DMS53 treated with DMSO at 0.1 percent for 48 hours (cell line): Measurements from ENCODE around the gene GRAMD1A.
A peak's percentile ranks its signal among the peaks of the same experiment; 100 is the strongest.
"Not testable (repeated sequence)": the region's sequence is repeated elsewhere in the genome, so short reads cannot be mapped to it uniquely, and the experiment has no call there.

Experiments
- DNase-seq: peaks from one replicate; lab custom pipeline; 2025; ENCODE audit not compliant: unreplicated experiment; lab: John Stamatoyannopoulos, UW

GRAMD1A gene

GRCh38 chr19:35034005-35034502, 33.9 kb downstream of the GRAMD1A start:
- no peak for DNase-seq

- no peak for DNase-seq
Observed at GRCh38 chr19:35034588-35035382, 34.7 kb downstream of the GRAMD1A start.

- no peak for DNase-seq
Observed at GRCh38 chr19:35037716-35038622, 37.8 kb downstream of the GRAMD1A start.

GRCh38 chr19:35038623-35039512, 38.7 kb downstream of the GRAMD1A start:
- DNase-seq, result no peak

GRCh38 chr19:35039881-35040825, 40.0 kb downstream of the GRAMD1A start:
- DNase-seq, result no peak

DNA sequence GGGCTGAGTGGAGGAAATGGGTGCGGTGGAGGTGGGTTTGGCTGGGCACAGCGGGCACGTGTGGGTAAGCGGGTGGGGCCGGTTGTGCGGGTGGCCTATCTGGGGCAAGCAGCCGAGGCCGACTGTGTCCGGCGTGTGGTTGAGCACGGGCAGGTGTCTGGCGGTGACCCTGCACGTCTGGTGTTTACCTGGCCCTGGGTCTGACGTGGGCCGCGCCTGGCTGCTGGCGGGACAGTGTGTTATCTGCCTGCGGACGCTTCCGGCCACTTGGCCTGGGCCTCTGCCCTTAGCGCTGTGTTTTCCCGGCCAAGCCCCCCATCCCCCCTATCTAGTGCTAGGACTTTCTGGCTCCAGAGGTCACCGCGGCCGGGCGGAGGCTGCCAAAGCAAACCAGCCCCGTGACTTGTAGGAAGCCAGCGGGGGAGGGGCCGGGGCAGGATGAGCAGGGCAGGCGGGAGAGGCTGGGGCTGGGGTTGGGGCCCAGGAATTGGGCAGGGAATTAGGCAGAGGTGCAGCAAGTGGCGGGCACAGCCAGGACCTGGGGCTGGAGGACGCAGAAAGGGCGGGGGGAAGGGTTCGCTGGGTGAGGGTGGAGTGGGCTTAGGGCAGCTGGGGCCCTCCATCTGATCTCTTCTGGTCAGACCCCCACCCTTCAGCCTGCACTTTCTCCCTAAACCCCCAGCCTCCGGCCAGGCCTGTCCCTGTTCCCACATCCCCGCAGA, 40.9 kb downstream of the GRAMD1A start:
- peak; percentile 91 for DNase-seq

- peak; percentile 69 for DNase-seq
Observed at GRCh38 chr19:35041548-35042055, 41.5 kb downstream of the GRAMD1A start, which contains the start of gene HPN. Gene HPN, plus strand, starts transcription at chr19:35041721. Its CDS starts 786 bp downstream, at chr19:35042507.

DNA sequence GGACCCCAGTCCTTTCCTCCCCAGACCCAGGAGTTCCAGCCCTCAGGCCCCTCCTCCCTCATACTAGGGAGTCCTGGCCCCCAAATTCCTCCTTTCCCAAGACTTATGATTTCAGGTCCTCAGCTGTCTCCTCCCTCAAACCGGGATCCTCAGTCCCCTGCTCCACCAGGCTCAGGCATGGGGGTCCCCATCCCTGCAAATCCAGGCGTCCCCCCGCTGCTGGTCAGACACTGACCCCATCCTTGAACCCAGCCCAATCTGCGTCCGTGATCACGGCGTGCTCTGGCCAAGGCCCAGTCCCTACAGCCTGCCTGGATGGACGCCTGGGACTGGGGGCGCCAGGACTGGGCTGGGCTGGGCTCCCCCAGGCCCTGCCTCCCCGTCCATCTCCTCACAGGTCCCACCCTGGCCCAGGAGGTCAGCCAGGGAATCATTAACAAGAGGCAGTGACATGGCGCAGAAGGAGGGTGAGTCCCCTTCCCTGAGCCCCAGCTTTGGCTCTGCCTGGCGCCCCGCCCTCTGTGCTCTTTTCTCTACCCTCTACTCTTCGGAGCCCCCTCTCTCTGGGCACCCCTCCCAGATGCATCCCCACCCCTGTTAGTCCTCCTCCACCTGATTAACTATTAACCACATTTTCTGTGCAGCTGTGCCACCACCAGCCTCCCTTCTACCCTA, 42.1 kb downstream of the GRAMD1A start:
- DNase-seq, result no peak

GRCh38 chr19:35042954-35043604, 43.0 kb downstream of the GRAMD1A start:
- DNase-seq, result no peak

DNA sequence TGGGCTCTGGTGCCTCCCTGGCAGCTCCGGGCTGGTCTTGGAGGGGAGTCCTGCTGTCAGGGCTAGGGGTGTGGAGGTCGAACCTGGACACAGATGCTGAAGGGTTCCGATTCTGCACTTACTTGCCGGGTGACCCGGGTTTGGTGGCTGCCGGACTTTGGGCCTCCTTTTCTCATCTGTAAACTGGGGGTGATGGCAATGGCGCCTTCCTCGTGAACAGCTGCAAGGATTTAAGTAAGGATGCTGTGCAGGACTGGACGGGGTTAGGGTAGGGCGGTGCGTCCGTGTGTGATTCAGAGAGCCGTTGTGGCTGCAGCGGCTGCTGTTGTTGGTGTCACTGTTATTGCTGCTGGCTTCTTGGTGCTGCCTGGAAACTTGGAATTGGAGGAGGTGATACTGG, 43.8 kb downstream of the GRAMD1A start:
- no peak for DNase-seq

DNA sequence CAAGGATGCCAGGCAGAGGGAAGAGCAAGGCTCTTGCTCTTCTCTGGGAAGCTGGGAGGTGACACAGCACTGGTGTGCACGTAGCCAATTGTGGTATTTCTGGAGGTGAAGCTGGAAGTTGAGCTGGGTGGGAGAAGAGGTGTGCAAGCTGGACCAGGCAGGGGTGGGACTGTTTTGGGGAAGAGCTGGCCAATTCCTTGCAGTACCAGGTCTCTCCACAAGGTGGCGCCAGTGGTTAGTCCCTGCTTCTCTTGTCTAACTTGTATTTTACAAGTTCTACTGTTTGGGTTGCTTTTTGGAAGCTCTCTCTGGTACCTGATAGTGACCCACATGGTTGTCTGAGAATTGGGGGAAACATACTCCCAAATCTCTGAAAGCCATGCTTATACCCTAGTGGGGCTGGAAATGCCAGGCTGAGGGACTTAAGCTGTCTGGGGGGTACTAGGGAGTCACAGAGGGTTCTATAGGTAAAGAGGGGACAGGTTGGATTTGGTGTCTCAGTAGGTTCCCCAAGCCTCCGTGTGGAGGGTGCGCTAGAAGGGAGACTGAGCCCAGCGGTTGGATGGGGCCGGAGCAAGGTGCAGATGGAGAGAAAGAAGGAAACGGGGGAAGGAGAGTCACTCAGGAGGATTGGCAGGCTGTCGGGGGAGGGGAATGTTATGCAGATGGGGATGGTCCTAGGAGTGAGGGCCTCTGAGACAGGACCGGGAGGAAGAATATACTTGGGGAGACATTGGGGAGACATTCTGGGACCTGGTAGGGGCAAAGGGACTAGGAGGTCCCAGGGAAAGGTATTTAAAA, 44.4 kb downstream of the GRAMD1A start:
- no peak for DNase-seq

DNA sequence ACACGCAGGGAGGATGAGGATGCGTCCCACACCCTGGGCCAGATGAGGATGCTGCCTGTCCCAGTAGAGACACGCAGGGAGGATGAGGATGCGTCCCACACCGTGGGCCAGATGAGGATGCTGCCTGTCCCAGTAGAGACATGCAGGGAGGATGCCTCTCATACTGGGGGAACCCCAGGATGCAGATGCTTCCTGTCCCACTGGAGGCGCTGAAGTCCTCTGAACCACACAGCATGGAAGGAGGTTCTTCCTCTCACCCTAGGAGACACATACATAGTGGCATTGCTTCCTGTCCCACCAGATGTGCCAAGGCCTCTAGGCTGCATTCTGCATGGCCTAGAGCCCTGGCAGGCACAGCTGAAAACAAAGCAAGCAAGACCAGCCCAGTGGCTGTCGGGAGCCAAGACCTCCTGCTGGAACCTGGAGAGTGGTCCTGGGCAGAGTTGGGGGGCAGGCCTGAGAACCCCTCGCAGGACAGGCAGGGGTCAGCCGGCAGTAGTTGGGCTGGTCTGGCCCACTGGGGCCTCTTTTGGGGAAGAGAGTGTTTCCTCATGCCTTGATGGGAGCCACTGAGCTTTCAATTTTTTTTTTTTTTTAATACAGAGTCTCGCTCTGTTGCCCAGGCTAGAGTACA, 45.7 kb downstream of the GRAMD1A start:
- DNase-seq, result no peak

DNA sequence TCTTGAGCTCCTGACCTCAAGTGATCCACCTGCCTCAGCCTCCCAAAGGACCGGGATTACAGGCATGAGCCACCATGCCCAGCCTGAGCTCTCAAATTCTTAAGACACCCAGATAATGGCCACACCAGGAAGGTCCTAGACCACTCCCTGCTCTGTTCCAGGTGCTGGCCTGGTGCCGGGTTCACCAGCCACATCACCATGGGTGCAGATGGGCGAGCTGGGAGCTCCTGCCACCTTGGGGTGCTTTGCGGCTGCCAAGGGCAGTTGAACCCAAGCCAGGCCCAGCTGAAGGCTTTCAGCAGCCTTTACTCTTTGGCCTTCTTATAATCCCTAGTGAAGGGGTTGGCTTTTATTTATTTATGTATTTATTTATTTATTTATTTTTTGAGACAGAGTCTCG, 46.3 kb downstream of the GRAMD1A start:
- DNase-seq, result no peak

GRCh38 chr19:35048911-35049411, 48.8 kb downstream of the GRAMD1A start:
- DNase-seq, result no peak

GRCh38 chr19:35049456-35049855, 49.3 kb downstream of the GRAMD1A start:
- no peak for DNase-seq

DNA sequence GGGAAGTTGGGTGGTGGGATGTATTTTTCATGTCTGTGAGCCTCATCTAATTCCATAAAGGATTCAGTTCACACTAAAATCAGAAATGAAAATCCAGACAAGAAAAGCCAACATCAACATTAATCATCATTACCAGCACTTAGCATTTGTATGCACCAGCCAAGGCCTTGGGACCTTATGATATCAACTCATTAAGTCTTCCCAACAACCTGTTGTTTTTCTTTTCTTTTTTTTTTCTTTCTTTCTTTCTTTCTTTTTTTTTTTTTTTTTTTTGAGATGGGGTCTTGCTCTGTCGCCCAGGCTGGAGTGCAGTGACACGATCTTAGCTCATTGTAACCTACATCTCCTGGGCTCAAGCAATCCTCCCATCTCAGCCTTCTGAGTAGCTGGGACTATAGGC, 50.5 kb downstream of the GRAMD1A start:
- DNase-seq, result not testable (repeated sequence)
